Neuronal stem cell (in vitro differentiated cells): ENCODE measurements around the gene TRPM1.

Experiments used
- DNase-seq: peaks from one replicate; pipeline ENCODE4 v3.0.0-alpha.2; 2013; ENCODE audit warnings: low spot score
- H2AFZ ChIP-seq: one replicate; pipeline ENCODE4 v1.6.1; 2013; ENCODE audit warnings: mild to moderate bottlenecking, low read length, inconsistent platforms
- H2AK5ac ChIP-seq: 2 replicates; pipeline ENCODE4 v1.6.1; 2013; ENCODE audit warnings: low read depth, mild to moderate bottlenecking, inconsistent platforms, low read length, moderate library complexity, mixed read lengths
- H2BK120ac ChIP-seq: 2 replicates; pipeline ENCODE4 v1.6.1; 2013; ENCODE audit warnings: low read depth, mild to moderate bottlenecking, inconsistent platforms, low read length, moderate library complexity, mixed read lengths
- H2BK12ac ChIP-seq: one replicate; pipeline ENCODE4 v1.6.1; 2013; ENCODE audit warnings: low read length, inconsistent platforms
- H2BK15ac ChIP-seq: 2 replicates; pipeline ENCODE4 v1.6.1; 2013; ENCODE audit warnings: mild to moderate bottlenecking, low read length, inconsistent platforms, mixed read lengths
- H2BK5ac ChIP-seq: one replicate; pipeline ENCODE4 v1.6.1; 2013; ENCODE audit warnings: inconsistent platforms, mild to moderate bottlenecking, low read length, moderate library complexity
- H3K14ac ChIP-seq: one replicate; pipeline ENCODE4 v1.6.1; 2013; ENCODE audit warnings: low read length, inconsistent platforms
- H3K18ac ChIP-seq: 2 replicates; pipeline ENCODE4 v1.6.1; 2013; ENCODE audit warnings: low read length, inconsistent platforms
- H3K23ac ChIP-seq: 2 replicates; pipeline ENCODE4 v1.6.1; 2013; ENCODE audit warnings: low read depth, mild to moderate bottlenecking, mixed read lengths, low read length, inconsistent platforms; ENCODE audit not compliant: poor library complexity
- H3K27ac ChIP-seq: replicated peaks from 3 replicates; pipeline ENCODE4 v1.5.1; 2013; ENCODE audit warnings: low read length, inconsistent platforms
- H3K27me3 ChIP-seq, 3 experiments: 2 replicates each; pipeline ENCODE4 v1.6.1; 2013; ENCODE audit warnings: low read length in 3 of 3, mild to moderate bottlenecking in 2 of 3, inconsistent platforms in 1 of 3, low read depth in 1 of 3, mixed read lengths in 1 of 3, moderate library complexity in 1 of 3; ENCODE audit not compliant: control insufficient read depth in 3 of 3, insufficient read depth in 3 of 3
- H3K36me3 ChIP-seq, 2 donors: replicated peaks in 1 of 2; 2 replicates each; pipeline ENCODE4 v1.6.1; 2013; ENCODE audit warnings: low read length in 2 of 2; ENCODE audit not compliant: control insufficient read depth in 2 of 2, insufficient read depth in 2 of 2
- H3K4ac ChIP-seq: 2 replicates; pipeline ENCODE4 v1.6.1; 2013; ENCODE audit warnings: inconsistent platforms, mild to moderate bottlenecking, low read length, moderate library complexity
- H3K4me1 ChIP-seq, 2 donors: 1 replicate in 1 of 2; 2 replicates in 1 of 2; pipeline ENCODE4 v1.6.1; 2013; ENCODE audit warnings: low read length in 2 of 2, low read depth in 1 of 2; ENCODE audit not compliant: control insufficient read depth in 2 of 2, insufficient read depth in 1 of 2
- H3K4me2 ChIP-seq: one replicate; pipeline ENCODE4 v1.6.1; 2013; ENCODE audit warnings: mild to moderate bottlenecking, low read length, inconsistent platforms; ENCODE audit not compliant: insufficient read depth, poor library complexity, severe bottlenecking
- H3K4me3 ChIP-seq, 2 donors: 2 replicates each; pipeline ENCODE4 v1.5.1; 2013; ENCODE audit warnings: low read length in 2 of 2, mild to moderate bottlenecking in 2 of 2, inconsistent platforms in 1 of 2, moderate library complexity in 1 of 2
- H3K79me1 ChIP-seq: one replicate; pipeline ENCODE4 v1.6.1; 2013; ENCODE audit warnings: low read depth, mild to moderate bottlenecking, inconsistent platforms, low read length, moderate library complexity
- H3K9ac ChIP-seq: one replicate; pipeline ENCODE4 v1.6.1; 2013; ENCODE audit warnings: mild to moderate bottlenecking, low read depth, low read length, inconsistent platforms; ENCODE audit not compliant: poor library complexity
- H3K9me3 ChIP-seq, 2 donors: replicated peaks in 1 of 2; 2 replicates each; pipeline versions ENCODE3 to v1.6.1; 2013; ENCODE audit warnings: low read length in 2 of 2, mild to moderate bottlenecking in 2 of 2, inconsistent platforms in 1 of 2, low read depth in 1 of 2, mixed read lengths in 1 of 2, moderate library complexity in 1 of 2; ENCODE audit not compliant: control insufficient read depth in 2 of 2, insufficient read depth in 1 of 2
- H4K8ac ChIP-seq: one replicate; pipeline ENCODE4 v1.6.1; 2013; ENCODE audit warnings: low read depth, mild to moderate bottlenecking, inconsistent platforms, low read length, moderate library complexity
- H4K91ac ChIP-seq: one replicate; pipeline ENCODE4 v1.6.1; 2013; ENCODE audit warnings: low read length, low read depth, mild to moderate bottlenecking, inconsistent platforms; ENCODE audit not compliant: poor library complexity
- WGBS, 2 donors: extraction: QIAGEN DNeasy Blood & Tissue Kit; methylation state at CpG; one replicate each; pipeline ENCODE4 v1.1.7; 2013; ENCODE audit warnings: missing lambda C conversion rate in 2 of 2, mixed read lengths in 1 of 2; ENCODE audit not compliant: insufficient read length in 2 of 2, insufficient replicate concordance in 1 of 2; ENCODE audit errors: extremely low coverage in 2 of 2; 5-methylcytosine and 5-hydroxymethylcytosine counted together

The TRPM1 gene

DNA sequence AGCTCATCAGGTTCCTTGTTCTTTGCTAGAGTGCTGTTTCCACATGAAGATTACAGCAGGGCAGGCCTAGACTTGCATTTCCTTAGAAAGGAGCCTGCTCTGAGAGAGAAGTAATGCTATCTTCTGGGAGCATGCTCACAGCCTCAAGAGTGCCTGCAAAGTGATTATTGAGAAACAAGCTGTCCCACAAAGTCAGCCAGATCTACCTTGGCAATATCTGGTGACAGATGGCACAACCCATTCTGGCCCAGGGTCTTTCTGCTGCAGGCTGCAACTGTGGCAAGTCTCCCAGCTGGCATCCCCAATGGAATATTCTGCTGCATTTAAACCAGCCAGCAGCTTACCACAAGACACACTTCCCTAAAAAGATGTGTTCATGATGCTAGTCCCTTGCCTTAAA, 139.4 kb downstream of the TRPM1 start:
- DNase-seq = no peak
- Histone ChIP-seq H3K14ac (no peak overlapping the region), H3K9ac (peak overlapping the region; percentile 4), H2BK120ac (no peak overlapping the region), H3K4ac (no peak overlapping the region), H3K23ac (no peak overlapping the region), H2AFZ (no peak overlapping the region), H2BK12ac (no peak overlapping the region), H3K36me3 (peaks cover 8 to 54% of the 10 kb centered on the region in 2 donors), H3K4me1 (no peaks in the 10 kb centered on the region), H3K27me3 (no peaks in the 10 kb centered on the region), H4K8ac (no peak overlapping the region), H3K79me1 (no peaks in the 10 kb centered on the region), H4K91ac (no peak overlapping the region), H2BK5ac (no peak overlapping the region), H3K18ac (no peak overlapping the region), H2BK15ac (no peak overlapping the region), H3K9me3 (no peaks in the 10 kb centered on the region), H2AK5ac (no peak overlapping the region), H3K27ac (no peak overlapping the region), H3K4me2 (no peak overlapping the region), H3K4me3 (no peak overlapping the region)

DNA sequence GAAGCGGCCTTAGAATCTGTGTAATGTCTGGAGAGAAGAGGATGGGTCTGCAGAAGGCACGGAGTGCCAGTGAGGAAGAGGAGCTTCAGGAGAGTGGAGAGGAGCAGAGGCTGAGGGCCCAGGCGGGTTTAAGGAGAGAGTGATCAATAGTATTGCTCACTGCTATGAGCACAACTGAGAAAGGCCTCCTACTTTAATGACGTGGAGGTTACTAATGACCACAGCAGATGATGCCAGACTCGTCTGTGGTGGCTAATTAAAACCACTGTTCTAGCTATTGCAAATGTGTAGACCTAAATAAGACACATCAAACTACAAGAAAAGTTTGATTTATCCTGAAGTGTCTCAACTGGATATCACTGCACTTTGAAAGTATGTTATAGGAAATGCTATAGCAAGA, 143.3 kb downstream of the TRPM1 start:
- WGBS, 2 donors = no CpG with 5 or more reads among the region's 5 CpGs

DNA sequence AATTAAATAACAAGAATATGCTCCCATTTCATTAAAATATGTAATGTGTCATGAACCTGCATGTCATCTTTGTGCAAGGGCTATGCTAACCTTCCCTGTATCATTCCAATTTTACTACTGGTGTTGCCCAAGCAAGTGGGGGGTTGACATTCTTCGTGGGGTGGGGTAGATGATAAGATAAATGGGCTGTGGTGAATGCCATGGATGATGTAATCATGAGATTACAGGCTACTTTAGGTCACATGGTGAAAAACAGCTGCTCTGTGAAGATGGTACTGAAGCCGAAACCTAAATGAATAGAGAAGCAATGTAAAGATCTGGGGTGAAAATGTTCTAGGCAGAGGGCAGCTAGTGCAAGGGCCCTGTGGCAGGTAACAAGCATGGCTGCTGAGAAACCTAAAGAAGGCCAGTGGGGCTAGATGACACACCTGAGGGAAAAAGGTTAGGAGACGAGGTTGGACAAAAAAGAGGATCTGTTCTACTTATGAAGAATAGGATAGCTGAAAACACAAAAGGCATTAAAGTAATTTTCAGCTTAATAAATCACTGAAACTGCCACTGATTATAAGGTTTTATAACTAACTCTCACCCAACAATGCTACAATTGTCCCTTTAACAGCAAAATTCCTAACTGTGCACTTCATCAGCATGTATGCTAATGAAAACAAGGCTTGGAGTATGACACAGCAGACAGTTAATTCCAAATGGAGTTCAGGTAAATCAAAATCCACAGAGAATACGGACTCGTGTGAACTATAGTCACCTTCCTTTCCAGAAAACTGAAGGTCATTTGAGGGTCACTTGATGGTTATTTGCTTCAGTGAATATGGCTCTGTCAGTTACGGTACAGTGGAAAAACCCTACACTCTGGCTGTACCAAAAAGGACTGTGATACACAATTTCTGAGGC, 145.1 kb downstream of the TRPM1 start:
- no peak overlapping the region for H3K4me3 ChIP-seq
- no peak overlapping the region for H3K23ac ChIP-seq
- H3K9me3 ChIP-seq = peaks cover 0 to 2% of the 10 kb centered on the region in 2 donors
- H2BK12ac ChIP-seq = no peak overlapping the region
- H2AK5ac ChIP-seq = no peak overlapping the region
- peaks cover 0 to 1% of the 10 kb centered on the region in 2 donors for H3K4me1 ChIP-seq
- H3K4me2 ChIP-seq = no peak overlapping the region
- H3K36me3 ChIP-seq = peaks cover 18 to 91% of the 10 kb centered on the region in 2 donors
- H3K79me1 ChIP-seq = no peaks in the 10 kb centered on the region
- H3K14ac ChIP-seq = no peak overlapping the region
- H4K91ac ChIP-seq = no peak overlapping the region
- no peaks in the 10 kb centered on the region for H3K27me3 ChIP-seq
- no peak for DNase-seq
- no CpG with 5 or more reads among the region's 6 CpGs for WGBS, 2 donors
- no peak overlapping the region for H2BK5ac ChIP-seq
- no peak overlapping the region for H3K9ac ChIP-seq
- no peak overlapping the region for H4K8ac ChIP-seq
- no peak overlapping the region for H2BK120ac ChIP-seq
- no peak overlapping the region for H3K27ac ChIP-seq
- H2AFZ ChIP-seq = no peak overlapping the region
- H2BK15ac ChIP-seq = no peak overlapping the region
- no peak overlapping the region for H3K18ac ChIP-seq
- H3K4ac ChIP-seq = no peak overlapping the region

More for the DNA sequence above, 143.3 kb downstream of the TRPM1 start:
- no peak overlapping the region for H3K18ac ChIP-seq
- H4K91ac ChIP-seq = no peak overlapping the region
- H3K9ac ChIP-seq = no peak overlapping the region
- no peak overlapping the region for H3K4me2 ChIP-seq
- H3K36me3 ChIP-seq = peaks cover 14 to 74% of the 10 kb centered on the region in 2 donors
- H4K8ac ChIP-seq = no peak overlapping the region
- no peak overlapping the region for H2BK120ac ChIP-seq
- peaks cover 0 to 1% of the 10 kb centered on the region in 2 donors for H3K4me1 ChIP-seq
- H2AK5ac ChIP-seq = no peak overlapping the region
- H3K4me3 ChIP-seq = no peak overlapping the region
- no peak overlapping the region for H3K23ac ChIP-seq
- H3K79me1 ChIP-seq = no peaks in the 10 kb centered on the region
- H3K9me3 ChIP-seq = no peaks in the 10 kb centered on the region
- no peaks in the 10 kb centered on the region for H3K27me3 ChIP-seq
- H2BK15ac ChIP-seq = no peak overlapping the region
- no peak overlapping the region for H3K14ac ChIP-seq
- no peak overlapping the region for H2AFZ ChIP-seq
- no peak overlapping the region for H3K4ac ChIP-seq
- DNase-seq = no peak
- no peak overlapping the region for H2BK12ac ChIP-seq
- H2BK5ac ChIP-seq = no peak overlapping the region
- H3K27ac ChIP-seq = no peak overlapping the region

DNA sequence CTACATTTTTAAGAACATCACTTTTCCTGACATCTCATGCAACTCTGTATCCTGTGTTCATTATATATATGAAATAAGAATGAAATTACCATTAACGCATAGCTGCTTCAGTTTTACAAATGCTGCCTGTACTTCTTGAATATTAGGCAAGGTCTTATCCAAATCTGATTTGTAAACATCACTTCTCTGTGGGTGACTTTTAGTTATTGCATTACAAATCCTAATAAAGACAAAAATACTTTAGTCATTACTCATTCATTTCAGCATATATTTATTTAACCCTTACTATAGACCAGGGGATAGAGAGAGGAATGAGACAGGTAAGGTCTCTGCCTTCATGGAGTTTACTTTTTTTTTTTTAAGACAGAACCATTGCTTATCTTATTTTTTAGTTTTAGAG, 146.9 kb downstream of the TRPM1 start:
- no peak overlapping the region for H3K23ac ChIP-seq
- no peak overlapping the region for H2BK15ac ChIP-seq
- H3K9me3 ChIP-seq = peaks cover 2 to 6% of the 10 kb centered on the region in 2 donors
- no peak overlapping the region for H2BK12ac ChIP-seq
- no peak overlapping the region for H3K4ac ChIP-seq
- H3K18ac ChIP-seq = no peak overlapping the region
- H3K9ac ChIP-seq = no peak overlapping the region
- H2AK5ac ChIP-seq = no peak overlapping the region
- H2BK5ac ChIP-seq = no peak overlapping the region
- H2AFZ ChIP-seq = no peak overlapping the region
- H4K91ac ChIP-seq = no peak overlapping the region
- no peaks in the 10 kb centered on the region for H3K79me1 ChIP-seq
- H3K27ac ChIP-seq = no peak overlapping the region
- WGBS, 2 donors = no CpG with 5 or more reads among the region's 1 CpG
- H3K27me3 ChIP-seq = no peaks in the 10 kb centered on the region
- no peak overlapping the region for H3K4me3 ChIP-seq
- no peak for DNase-seq
- H2BK120ac ChIP-seq = no peak overlapping the region
- H3K4me2 ChIP-seq = no peak overlapping the region
- H3K4me1 ChIP-seq = peaks cover 0 to 1% of the 10 kb centered on the region in 2 donors
- peaks cover 18 to 94% of the 10 kb centered on the region in 2 donors for H3K36me3 ChIP-seq
- no peak overlapping the region for H4K8ac ChIP-seq
- no peak overlapping the region for H3K14ac ChIP-seq
